Amniotic stem cell (primary cell): Measurements from ENCODE around the gene PHACTR2.
"Not testable (repeated sequence)": the region's sequence is repeated elsewhere in the genome, so short reads cannot be mapped to it uniquely, and the experiment has no call there.

Experiments
- DNase-seq: peaks from one replicate; lab custom pipeline; 2025; lab: John Stamatoyannopoulos, UW

PHACTR2 gene

DNA sequence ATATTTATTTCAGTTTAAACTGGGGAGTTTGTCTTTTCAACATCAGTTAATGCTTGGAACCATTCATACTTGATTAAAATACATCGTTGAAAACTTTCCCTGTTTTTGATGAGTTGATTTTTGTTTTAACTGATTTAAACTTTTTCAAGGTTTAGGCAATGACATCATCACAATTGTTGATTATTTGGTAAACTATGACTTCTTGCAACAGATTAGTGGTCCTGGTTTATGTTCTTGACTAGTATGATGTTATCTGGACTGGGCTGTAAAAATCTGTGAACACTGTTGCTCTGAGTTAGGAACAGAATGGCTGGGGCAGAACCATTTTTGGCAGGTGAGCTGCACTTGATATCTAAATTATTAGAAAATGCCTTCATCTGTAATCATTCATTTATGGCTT, 186.5 kb downstream of the PHACTR2 start, which contains the start of gene ZC2HC1B:
ZC2HC1B (plus strand) TSS at position 241 of the 400 bp plus-strand sequence; CDS start at position 307, 66 bp downstream.
- no peak for DNase-seq

DNA sequence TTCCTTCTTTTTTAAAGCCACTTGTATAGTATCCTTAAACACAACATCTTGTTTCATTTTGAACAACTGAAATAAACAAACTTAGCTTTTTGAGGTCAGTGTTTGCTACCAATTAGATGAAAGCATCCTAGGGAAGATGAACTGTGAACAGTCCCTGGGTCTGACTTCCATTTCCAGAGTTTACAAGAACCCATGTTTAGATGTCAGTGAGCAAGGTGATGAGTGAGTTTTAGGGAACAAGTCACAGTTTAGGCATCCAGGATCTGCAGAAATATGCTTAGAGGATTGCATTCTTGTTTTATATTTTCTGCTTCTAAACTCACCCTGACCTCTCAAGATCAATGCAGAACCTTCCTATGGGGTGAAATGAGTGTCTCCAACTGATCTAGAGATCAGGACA, 189.5 kb downstream of the PHACTR2 start:
- no peak for DNase-seq

DNA sequence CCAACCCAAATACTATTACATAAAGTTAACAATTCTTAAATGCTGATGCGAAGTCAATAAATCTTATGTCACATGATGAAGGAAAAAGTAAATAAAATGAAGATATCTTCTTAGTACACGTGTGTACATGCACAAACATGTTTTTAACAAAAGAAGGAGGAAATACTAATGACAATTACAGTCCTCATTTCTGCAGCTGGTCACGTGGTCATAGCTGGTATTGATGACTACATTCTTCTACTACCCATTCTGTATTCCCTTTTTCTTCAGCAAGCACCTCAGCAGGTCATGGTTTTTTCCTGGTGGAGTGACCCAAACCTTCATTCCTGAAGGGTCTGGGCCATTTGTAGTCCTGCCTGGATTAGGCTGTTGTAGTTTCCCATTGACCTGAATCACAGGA, 191.0 kb downstream of the PHACTR2 start:
- not testable (repeated sequence) for DNase-seq

DNA sequence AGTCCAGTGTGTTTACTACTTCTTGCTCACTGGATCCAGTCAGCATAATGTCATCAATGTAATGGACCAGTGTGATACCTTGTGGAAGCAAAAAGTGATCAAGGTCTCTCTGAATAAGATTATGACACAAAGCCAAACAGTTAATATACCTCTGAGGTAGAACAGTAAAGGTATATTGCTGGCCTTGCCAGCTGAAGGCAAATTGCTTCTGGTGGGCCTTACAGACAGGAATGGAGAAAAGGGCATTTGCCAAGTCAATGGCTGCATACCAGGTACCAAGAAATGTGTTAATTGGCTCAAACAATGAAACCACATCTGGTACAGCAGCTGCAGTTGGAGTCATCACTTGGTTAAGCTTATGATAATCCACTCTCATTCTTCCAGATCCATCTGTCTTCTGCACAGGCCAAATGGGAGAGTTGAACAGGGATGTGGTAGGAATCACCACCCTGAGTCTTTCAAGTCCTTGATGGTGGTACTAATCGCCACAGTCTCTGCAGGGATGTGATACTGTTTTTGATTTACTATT, 193.5 kb downstream of the PHACTR2 start:
- DNase-seq, result not testable (repeated sequence)

DNA sequence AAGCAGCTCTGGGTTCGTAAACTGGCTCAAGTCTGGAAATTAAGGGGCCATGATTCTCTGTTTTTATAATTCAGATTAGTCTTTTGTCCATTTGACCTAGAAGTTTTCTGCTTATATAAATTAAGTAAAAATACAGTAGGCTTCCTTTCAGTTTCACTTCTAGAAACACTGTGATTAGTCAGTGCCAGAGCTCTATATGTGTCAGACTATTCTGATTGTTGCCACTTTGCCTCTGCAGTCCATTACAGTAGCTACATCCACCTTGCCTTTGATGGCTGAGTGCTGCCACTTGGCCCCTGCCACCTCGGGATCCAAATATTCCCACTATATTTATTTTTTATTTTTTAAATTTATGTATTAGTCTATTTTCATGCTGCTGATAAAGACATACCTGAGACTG, 194.4 kb downstream of the PHACTR2 start:
- DNase-seq, result no peak

DNA sequence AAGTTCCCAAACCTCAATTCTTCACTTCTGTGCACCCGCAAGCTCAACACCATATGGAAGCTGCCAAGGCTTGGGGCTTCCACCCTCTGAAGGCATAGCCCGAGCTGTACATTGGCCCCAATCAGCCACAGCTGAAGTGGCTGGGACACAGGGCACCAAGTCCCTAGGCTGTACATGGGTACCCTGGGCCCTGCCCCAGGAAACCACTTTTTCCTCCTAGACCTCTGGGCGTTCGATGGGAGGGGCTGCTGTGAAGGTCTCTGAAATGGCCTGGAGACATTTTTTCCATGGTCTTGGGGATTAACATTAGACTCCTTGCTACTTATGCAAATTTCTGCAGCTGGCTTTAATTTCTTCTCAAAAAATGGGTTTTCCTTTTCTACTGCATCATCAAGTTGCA, 195.8 kb downstream of the PHACTR2 start:
- DNase-seq, result not testable (repeated sequence)

DNA sequence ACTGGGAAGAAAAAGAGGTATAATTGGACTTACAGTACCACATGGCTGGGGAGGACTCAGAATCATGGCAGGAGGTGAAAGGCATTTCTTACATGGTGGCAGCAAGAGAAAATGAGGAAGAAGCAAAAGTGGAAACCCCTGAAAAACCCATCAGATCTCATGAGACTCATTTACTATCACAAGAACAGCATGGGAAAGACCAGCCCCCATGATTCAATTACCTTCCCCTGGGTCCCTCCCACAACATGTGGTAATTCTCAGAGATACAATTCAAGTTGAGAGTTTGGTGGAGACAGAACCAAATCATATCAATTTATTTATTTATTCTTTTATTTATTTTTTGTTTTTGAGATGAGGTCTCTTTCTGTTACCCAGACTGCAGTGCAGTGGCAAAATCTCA, 196.7 kb downstream of the PHACTR2 start:
- DNase-seq, result not testable (repeated sequence)

DNA sequence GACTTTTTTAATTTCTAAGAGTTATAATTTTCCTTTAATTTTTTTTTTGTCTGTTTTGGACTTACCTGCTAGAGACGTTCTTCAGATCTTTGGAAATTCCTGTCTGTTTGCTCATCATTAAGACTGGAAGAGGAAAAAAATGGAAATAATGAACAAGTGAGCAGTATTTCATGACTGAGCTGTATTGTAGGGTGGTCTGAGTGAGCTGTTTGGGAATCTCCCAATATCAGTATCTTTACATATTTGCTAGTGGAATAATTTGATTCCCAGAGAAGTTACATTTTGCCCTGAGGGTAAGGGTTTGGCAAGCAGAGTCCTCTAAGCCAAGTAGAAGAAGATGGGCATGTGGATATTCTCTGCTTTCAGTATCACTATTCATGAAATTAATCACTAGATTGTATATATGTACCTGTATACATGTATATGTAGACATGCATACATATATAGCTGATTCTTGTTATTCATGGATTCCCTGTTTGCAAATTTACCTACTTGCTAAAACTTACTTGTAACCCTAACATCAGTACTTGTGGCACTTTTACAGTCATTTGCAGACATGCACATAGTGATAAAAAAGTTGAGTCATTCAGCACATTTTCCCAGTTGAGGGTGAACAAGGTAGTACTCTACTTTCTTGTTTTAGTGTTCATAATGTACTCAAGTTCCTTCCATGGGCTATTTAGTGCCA, 200.0 kb downstream of the PHACTR2 start:
- no peak for DNase-seq

DNA sequence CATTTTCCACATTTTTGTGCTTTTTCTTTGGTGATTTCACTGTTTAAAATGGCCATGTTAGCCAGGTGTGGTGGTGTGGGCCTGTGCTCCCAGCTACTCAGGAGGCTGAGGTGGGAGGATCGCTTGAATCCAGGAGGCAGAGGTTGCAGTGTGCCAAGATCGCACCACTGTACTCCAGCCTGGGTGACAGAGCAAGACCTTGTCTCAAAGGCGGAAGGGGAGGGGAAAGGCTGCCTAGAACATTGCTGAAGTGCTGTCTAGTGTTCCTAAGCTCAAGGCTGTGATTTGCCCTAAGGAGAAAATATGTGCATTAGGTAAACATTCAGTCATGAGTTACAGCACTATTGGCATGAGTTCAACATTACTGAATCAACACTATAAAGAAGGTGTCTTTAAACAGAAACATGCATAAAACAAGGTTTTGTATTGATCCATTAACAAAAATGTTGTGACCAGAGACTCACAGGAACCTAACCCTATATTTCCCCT, 200.6 kb downstream of the PHACTR2 start:
- no peak for DNase-seq

DNA sequence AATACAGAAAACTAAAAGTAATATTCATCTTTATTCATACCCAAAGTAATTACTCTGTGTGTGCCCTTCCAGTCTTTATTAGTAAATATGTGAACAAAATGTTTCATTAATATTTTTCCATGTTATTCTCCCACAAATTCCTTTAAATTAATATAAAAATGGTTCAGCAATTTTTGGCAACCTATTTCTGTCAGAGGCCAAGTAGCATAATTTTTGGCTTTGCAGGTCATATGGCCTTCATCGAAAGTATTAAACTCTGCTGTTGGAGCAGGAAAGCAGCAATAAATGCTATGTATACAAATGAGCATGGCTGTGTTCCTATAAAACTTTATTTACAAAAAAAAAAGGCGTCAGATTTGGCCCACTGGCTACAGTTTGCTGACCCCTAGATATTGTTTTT, 202.6 kb downstream of the PHACTR2 start:
- DNase-seq, result no peak
